GM12878 (cell line): ENCODE data around the gene APELA. TPM values are rescaled to one million over a fixed set of nuclear protein-coding genes. Genes with fewer than 3 reads are reported as not detected.

Source experiments
- ATAC-seq: fragments of 200-7000 bp; cut with Tn5 transposase; 3 replicates; pipeline ENCODE4 v1.9.1; 2020; ENCODE audit warnings: mild to moderate bottlenecking, moderate library complexity
- BruUV-seq: library from RNA; stranded (reverse); fragments of 400-500 nt; replicated peaks from 2 replicates; lab custom pipeline; 2021; lab: Mats Ljungman, UMichigan
- CTCF ChIA-PET: fragments of 300-600 bp; sonication (Branson Sonifier 250); formaldehyde crosslinking; extraction: SDS; loops from one replicate; lab custom pipeline; 2021; ENCODE audit warnings: inconsistent platforms; lab: Yijun Ruan, JAX
- POLR2A ChIA-PET: fragments of 350-600 bp; formaldehyde crosslinking; extraction: SDS; loops from one replicate; lab custom pipeline; 2021; ENCODE audit warnings: inconsistent platforms; lab: Charles Lee
- RAD21 ChIA-PET: fragments of 300-600 bp; sonication (Branson Sonifier 250); formaldehyde crosslinking; loops from one replicate; lab custom pipeline; 2023; ENCODE audit warnings: antibody characterized with exemption; ENCODE audit not compliant: unreplicated experiment; lab: Charles Lee
- SMC1A ChIA-PET: fragments of 300-600 bp; sonication (Branson Sonifier 250); formaldehyde crosslinking; loops from one replicate; lab custom pipeline; 2023; ENCODE audit not compliant: unreplicated experiment, uncharacterized antibody; lab: Charles Lee
- DNase-seq: peaks from one replicate; pipeline ENCODE4 v3.0.0-alpha.2; 2011; ENCODE audit warnings: low read depth, low spot score
- FAIRE-seq: peaks from 3 replicates; lab custom pipeline; 2011; peaks lifted over from hg19 to GRCh38; lab: Jason Lieb, UNC
- H2AFZ ChIP-seq: 2 replicates; pipeline ENCODE4 v1.6.0; 2011; ENCODE audit warnings: low read depth, low read length, control low read depth; ENCODE audit not compliant: control insufficient read depth
- H3K27ac ChIP-seq: 2 replicates; pipeline ENCODE4 v1.5.1; 2011; ENCODE audit warnings: control low read depth; ENCODE audit not compliant: control insufficient read depth, insufficient read depth
- H3K27me3 ChIP-seq, 2 experiments: replicated peaks in 1 of 2; 2 replicates each; pipeline versions ENCODE4 v1.6.0 to v1.6.1; 2011; ENCODE audit warnings: low read length in 1 of 2; ENCODE audit not compliant: control insufficient read depth in 2 of 2, insufficient read depth in 2 of 2
- H3K36me3 ChIP-seq, 2 experiments: 2 replicates each; pipeline ENCODE4 v1.5.1; 2011; ENCODE audit warnings: low read length in 1 of 2; ENCODE audit not compliant: control insufficient read depth in 2 of 2, insufficient read depth in 2 of 2
- H3K4me1 ChIP-seq: 2 replicates; pipeline ENCODE4 v1.6.1; 2011; ENCODE audit warnings: mild to moderate bottlenecking, low read length, moderate library complexity, mixed read lengths; ENCODE audit not compliant: control insufficient read depth, insufficient read depth
- H3K4me2 ChIP-seq: 2 replicates; pipeline ENCODE4 v1.6.0; 2011; ENCODE audit warnings: control low read depth; ENCODE audit not compliant: control insufficient read depth, insufficient read depth
- H3K4me3 ChIP-seq: fragments of 200-600 bp; sonication (generic); 2 replicates; pipeline ENCODE4 v1.5.1; 2016
- H3K79me2 ChIP-seq: 2 replicates; pipeline ENCODE4 v1.6.0; 2011; ENCODE audit warnings: low read length; ENCODE audit not compliant: control insufficient read depth, insufficient read depth
- H3K9ac ChIP-seq: 2 replicates; pipeline ENCODE4 v1.8.0; 2011; ENCODE audit warnings: low read length, control low read depth, mixed read lengths; ENCODE audit not compliant: control insufficient read depth, insufficient read depth
- H3K9me3 ChIP-seq: replicated peaks from 3 replicates; pipeline ENCODE4 v1.5.1; 2011; ENCODE audit warnings: mild to moderate bottlenecking, low read length; ENCODE audit not compliant: control insufficient read depth, insufficient read depth
- H4K20me1 ChIP-seq: 2 replicates; pipeline ENCODE4 v1.6.0; 2011; ENCODE audit not compliant: control insufficient read depth, insufficient read depth
- E2F4 ChIP-seq: IDR thresholded peaks from 2 replicates; pipeline ENCODE4 v1.6.1; 2012; ENCODE audit warnings: low read depth, low read length, improper control_type of control experiment
- EZH2 ChIP-seq: IDR thresholded peaks from 2 replicates; pipeline ENCODE4 v1.6.1; 2012; ENCODE audit warnings: low read depth, mild to moderate bottlenecking, control low read depth, inconsistent platforms, low read length, borderline replicate concordance; ENCODE audit not compliant: control insufficient read depth
- GATAD2B ChIP-seq: fragments of 450-650 bp; conservative IDR thresholded peaks from 2 replicates; pipeline ENCODE4 v1.6.1; 2017; ENCODE audit warnings: low read depth, mild to moderate bottlenecking, moderate library complexity
- IRF4 ChIP-seq: IDR thresholded peaks from 2 replicates; pipeline ENCODE4 v1.6.1; 2011; ENCODE audit warnings: low read depth, low read length
- MEF2B ChIP-seq: fragments of 450-650 bp; IDR thresholded peaks from 2 replicates; pipeline ENCODE4 v1.6.1; 2018; ENCODE audit warnings: mild to moderate bottlenecking, moderate library complexity; ENCODE audit not compliant: partially characterized antibody, poor library complexity, severe bottlenecking
- POU2F2 ChIP-seq: IDR thresholded peaks from 3 replicates; pipeline ENCODE4 v1.6.1; 2011; ENCODE audit warnings: low read depth, mild to moderate bottlenecking, low read length, borderline replicate concordance
- RAD21 ChIP-seq: IDR thresholded peaks from 2 replicates; pipeline ENCODE4 v1.6.1; 2011; ENCODE audit warnings: mild to moderate bottlenecking, low read depth, low read length, moderate library complexity; ENCODE audit not compliant: insufficient read depth
- RBBP5 ChIP-seq: fragments of 200-600 bp; sonication (generic); conservative IDR thresholded peaks from 2 replicates; pipeline ENCODE4 v1.6.1; 2016
- RELA ChIP-seq: fragments of 450-650 bp; IDR thresholded peaks from 2 replicates; pipeline ENCODE4 v1.8.0; 2014; ENCODE audit warnings: borderline replicate concordance; ENCODE audit not compliant: partially characterized antibody
- RFX5 ChIP-seq: IDR thresholded peaks from 2 replicates; pipeline ENCODE4 v1.6.1; 2011; ENCODE audit warnings: low read depth, low read length, improper control_type of control experiment
- SKIL ChIP-seq: fragments of 450-650 bp; IDR thresholded peaks from 2 replicates; pipeline ENCODE4 v1.6.1; 2017; ENCODE audit warnings: mild to moderate bottlenecking, low read depth, inconsistent platforms; ENCODE audit not compliant: poor library complexity, severe bottlenecking
- SMAD1 ChIP-seq: fragments of 450-650 bp; IDR thresholded peaks from 2 replicates; pipeline ENCODE4 v1.6.1; 2018; ENCODE audit warnings: mild to moderate bottlenecking, low read depth; ENCODE audit not compliant: partially characterized antibody
- SREBF1 ChIP-seq: IDR thresholded peaks from 2 replicates; pipeline ENCODE4 v1.6.1; 2012; ENCODE audit warnings: mild to moderate bottlenecking, low read length
- ZNF687 ChIP-seq: fragments of 450-650 bp; IDR thresholded peaks from 2 replicates; pipeline ENCODE4 v1.6.1; 2017; ENCODE audit warnings: mild to moderate bottlenecking, moderate library complexity
- WGBS: methylation state at CpG from one replicate; pipeline ENCODE4 v1.1.6; 2016; ENCODE audit warnings: low lambda C conversion rate; ENCODE audit not compliant: insufficient replicate concordance, insufficient coverage; ENCODE audit errors: missing lambda C conversion rate; 5-methylcytosine and 5-hydroxymethylcytosine counted together
- in situ Hi-C: fragments of 300-500 bp; cut with MboI; formaldehyde crosslinking; loops from 9 replicates; pipeline ENCODE4 v1.14.3; 2018; ENCODE audit warnings: mixed read lengths
- intact Hi-C: fragments of 100-400 bp; cut with micrococcal nuclease; formaldehyde crosslinking; loops from one replicate; pipeline ENCODE4 v1.14.2; 2022; ENCODE audit not compliant: unreplicated experiment
- polyA plus RNA-seq, 11 experiments: library from polyadenylated mRNA; depleted of rRNA in 4 of 11; unstranded in 6 of 11; stranded (reverse) in 5 of 11; fragments of >200 nt; fragmentation: Nextera tagmentation in 4 of 11; fragmentation: Illumina TruSeq in 1 of 11; extraction: Ambion mirVana in 4 of 11; extraction: Trizol in 1 of 11; gene quantifications; 1 replicate in 1 of 11; 2 replicates in 10 of 11; pipeline versions ENCODE4 v1.2.1 to v1.2.3, GENCODE V29; 2011 to 2016; ENCODE audit warnings: inconsistent platforms in 2 of 11, missing spikeins in 2 of 11, low read depth in 1 of 11
- total RNA-seq, 4 experiments: library from RNA; depleted of rRNA in 3 of 4; stranded (reverse); fragments of >200 nt in 3 of 4; fragmentation: Illumina TruSeq in 1 of 4; extraction: Trizol in 1 of 4; gene quantifications; 2 replicates each; pipeline versions ENCODE4 v1.2.1 to v1.2.3, GENCODE V29; 2013 to 2021
- TF ChIP-seq, protein P1 (sequence below): fragments of 450-650 bp; IDR thresholded peaks from 2 replicates; pipeline ENCODE4 v1.6.1; 2017; ENCODE audit warnings: borderline replicate concordance

The APELA gene
- total and polyA plus RNA-seq, 10 of the 15 experiments (the other 5 are each of a cell fraction or from before 2014, with no cell fraction given): 0.79 to 6.9 (median 1.2) TPM

DNA sequence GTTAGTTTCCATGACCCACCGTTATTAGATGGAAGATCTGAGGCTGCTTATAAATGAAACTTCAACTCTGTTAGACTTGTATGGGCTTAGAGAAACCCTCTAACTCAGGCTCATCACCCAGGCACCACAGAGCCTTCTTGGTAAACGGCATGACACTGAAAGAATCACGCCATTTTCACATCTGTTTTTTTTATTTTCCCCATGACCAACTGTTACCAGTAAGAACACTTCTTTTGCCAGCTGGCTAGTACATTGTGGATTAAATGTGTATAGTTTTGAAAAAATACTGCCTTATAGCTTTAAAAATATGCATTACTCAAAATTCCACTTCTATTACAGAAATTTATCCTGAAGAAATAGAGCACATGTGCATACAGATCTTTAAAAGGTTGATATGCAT, 48.0 kb upstream of the APELA start (continued):
- TF ChIP-seq ZNF687 (no peak), SKIL (no peak), MEF2B (no peak), RELA (no peak)

DNA sequence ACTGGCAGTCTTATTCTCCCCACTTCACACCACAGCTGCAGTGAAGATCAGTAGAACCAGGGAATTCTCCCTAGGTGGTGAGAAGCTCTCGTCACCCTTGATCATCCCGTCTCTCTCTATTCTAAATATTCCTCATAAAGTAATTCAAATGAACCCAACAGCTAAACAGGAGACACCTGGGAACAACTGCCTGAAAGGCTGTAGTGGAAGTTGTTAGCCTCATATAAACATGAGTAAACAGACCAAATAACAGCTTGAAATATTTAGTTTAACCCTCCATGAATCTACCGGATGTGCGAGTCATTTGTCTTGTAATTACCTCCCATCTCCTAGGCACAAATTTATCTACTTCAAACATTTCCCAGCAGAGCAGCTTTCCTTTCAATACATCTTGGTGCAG, 30.4 kb upstream of the APELA start:
- H3K36me3 ChIP-seq: no peaks in the 10 kb centered on the region
- in situ Hi-C loops: no loop called here
- H3K4me3 ChIP-seq: no peak overlapping the region
- H3K4me2 ChIP-seq: no peak overlapping the region
- ChIA-PET CTCF (no interaction called here), SMC1A (interaction anchor here (1.0 kb wide), 1 partner anchor 38 kb away, joined by 3 read pairs; no protein-coding TSS in a partner anchor), RAD21 (no interaction called here), POLR2A (no interaction called here)
- no peaks in the 10 kb centered on the region for H3K79me2 ChIP-seq
- no peak overlapping the region for H3K9ac ChIP-seq
- ATAC-seq (no peak), FAIRE-seq (no peak), DNase-seq (no peak)
- no peaks in the 10 kb centered on the region for H3K27me3 ChIP-seq
- no peaks in the 10 kb centered on the region for H4K20me1 ChIP-seq
- H3K27ac ChIP-seq: no peak overlapping the region
- H3K4me1 ChIP-seq: no peaks in the 10 kb centered on the region
- H3K9me3 ChIP-seq: no peaks in the 10 kb centered on the region
- WGBS: 28% methylated on average over 4 of the region's 4 CpGs
- BruUV-seq: no TSS peak
- H2AFZ ChIP-seq: no peak overlapping the region
- intact Hi-C loops: no loop called here
- TF ChIP-seq RAD21 (no peak), GATAD2B (no peak), RFX5 (no peak), EZH2 (no peak), RBBP5 (no peak), SREBF1 (no peak), IRF4 (no peak), MEF2B (no peak), SMAD1 (no peak), POU2F2 (no peak), E2F4 (no peak)
- TF ChIP-seq, protein P1, sequence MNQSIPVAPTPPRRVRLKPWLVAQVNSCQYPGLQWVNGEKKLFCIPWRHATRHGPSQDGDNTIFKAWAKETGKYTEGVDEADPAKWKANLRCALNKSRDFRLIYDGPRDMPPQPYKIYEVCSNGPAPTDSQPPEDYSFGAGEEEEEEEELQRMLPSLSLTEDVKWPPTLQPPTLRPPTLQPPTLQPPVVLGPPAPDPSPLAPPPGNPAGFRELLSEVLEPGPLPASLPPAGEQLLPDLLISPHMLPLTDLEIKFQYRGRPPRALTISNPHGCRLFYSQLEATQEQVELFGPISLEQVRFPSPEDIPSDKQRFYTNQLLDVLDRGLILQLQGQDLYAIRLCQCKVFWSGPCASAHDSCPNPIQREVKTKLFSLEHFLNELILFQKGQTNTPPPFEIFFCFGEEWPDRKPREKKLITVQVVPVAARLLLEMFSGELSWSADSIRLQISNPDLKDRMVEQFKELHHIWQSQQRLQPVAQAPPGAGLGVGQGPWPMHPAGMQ: no peak
